ENCODE results near the gene AFF3.

AFF3 gene

DNA sequence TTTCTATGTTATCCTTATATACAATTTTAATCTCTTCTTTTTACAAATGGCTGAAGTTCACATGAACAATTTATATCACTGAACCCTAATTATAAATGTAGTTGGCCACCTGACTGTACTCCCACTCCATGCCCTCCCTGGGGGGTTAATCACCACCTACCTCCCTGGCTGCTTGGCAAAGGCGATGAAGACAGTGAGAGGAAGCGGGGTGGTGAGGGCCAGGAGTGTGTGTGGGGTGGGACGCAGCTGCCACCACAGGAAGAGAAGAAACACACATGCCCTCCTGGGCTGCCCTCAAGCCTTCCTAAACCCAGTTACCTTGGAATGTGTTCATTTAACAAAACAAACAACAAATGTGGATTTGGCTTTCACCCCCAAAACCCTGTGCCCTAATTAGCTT lies 565.6 kb downstream of the AFF3 start:
- DNase-seq (ENCODE audit: low spot score), result no peak
- no peaks in the 10 kb centered on the region for H3K9me3 ChIP-seq (ENCODE audit: severe bottlenecking)

DNA sequence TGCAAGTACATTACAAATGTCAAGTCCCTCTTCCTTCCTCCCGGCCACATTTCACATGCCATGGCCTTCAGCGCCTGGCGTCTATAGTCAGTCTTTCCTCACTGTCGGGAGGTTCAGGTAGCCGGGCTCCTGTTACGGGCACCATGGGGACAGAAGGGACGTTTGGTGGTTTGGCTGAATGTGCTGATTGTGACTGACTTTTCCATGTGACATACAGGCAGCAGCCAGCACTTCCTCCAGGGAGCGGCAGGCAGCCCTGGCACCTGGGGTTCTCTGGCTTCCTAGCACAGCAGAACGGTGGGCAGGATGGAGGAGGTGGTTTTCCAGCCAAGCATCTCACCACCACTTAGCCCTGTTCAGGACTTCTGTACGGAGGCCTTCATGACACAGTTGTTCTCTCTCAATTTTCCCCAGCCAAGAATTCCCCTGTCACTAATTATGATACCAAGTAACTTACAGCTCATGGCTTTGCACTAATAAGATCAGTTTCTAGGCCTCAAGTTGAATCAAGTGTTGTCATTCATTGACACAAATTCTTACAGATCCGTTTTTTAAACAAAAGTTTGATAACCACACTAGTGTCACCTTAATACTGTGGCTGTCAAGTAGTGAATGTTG lies 568.6 kb downstream of the AFF3 start:
- ATAC-seq (ENCODE audit: low read depth) (no peak), DNase-seq (ENCODE audit: low spot score) (no peak)
- no peaks in the 10 kb centered on the region for H3K36me3 ChIP-seq (ENCODE audit: low read depth)
- H3K27ac ChIP-seq (ENCODE audit: poor library complexity, severe bottlenecking), result no peak overlapping the region
- no peaks in the 10 kb centered on the region for H3K4me1 ChIP-seq (ENCODE audit: insufficient read depth, poor library complexity, severe bottlenecking)
- TF ChIP-seq, protein P1, sequence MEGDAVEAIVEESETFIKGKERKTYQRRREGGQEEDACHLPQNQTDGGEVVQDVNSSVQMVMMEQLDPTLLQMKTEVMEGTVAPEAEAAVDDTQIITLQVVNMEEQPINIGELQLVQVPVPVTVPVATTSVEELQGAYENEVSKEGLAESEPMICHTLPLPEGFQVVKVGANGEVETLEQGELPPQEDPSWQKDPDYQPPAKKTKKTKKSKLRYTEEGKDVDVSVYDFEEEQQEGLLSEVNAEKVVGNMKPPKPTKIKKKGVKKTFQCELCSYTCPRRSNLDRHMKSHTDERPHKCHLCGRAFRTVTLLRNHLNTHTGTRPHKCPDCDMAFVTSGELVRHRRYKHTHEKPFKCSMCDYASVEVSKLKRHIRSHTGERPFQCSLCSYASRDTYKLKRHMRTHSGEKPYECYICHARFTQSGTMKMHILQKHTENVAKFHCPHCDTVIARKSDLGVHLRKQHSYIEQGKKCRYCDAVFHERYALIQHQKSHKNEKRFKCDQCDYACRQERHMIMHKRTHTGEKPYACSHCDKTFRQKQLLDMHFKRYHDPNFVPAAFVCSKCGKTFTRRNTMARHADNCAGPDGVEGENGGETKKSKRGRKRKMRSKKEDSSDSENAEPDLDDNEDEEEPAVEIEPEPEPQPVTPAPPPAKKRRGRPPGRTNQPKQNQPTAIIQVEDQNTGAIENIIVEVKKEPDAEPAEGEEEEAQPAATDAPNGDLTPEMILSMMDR (IDR thresholded peaks at IDR 0.05; ENCODE audit: poor library complexity, severe bottlenecking), result no peak
- no peaks in the 10 kb centered on the region for H3K9me3 ChIP-seq (ENCODE audit: severe bottlenecking)
- H3K27me3 ChIP-seq (ENCODE audit: insufficient read depth, poor library complexity, severe bottlenecking), result no peaks in the 10 kb centered on the region
- H3K4me3 ChIP-seq (ENCODE audit: severe bottlenecking), result no peak overlapping the region

More for the DNA sequence above, 565.6 kb downstream of the AFF3 start:
- Histone ChIP-seq H3K27me3 (ENCODE audit: insufficient read depth, poor library complexity, severe bottlenecking) (no peaks in the 10 kb centered on the region), H3K36me3 (ENCODE audit: low read depth) (no peaks in the 10 kb centered on the region), H3K4me1 (ENCODE audit: insufficient read depth, poor library complexity, severe bottlenecking) (no peaks in the 10 kb centered on the region), H3K4me3 (ENCODE audit: severe bottlenecking) (no peak overlapping the region), H3K27ac (ENCODE audit: poor library complexity, severe bottlenecking) (no peak overlapping the region)
- no peak for ATAC-seq (ENCODE audit: low read depth)
- TF ChIP-seq, protein P1 (IDR thresholded peaks at IDR 0.05; ENCODE audit: poor library complexity, severe bottlenecking), result no peak

DNA sequence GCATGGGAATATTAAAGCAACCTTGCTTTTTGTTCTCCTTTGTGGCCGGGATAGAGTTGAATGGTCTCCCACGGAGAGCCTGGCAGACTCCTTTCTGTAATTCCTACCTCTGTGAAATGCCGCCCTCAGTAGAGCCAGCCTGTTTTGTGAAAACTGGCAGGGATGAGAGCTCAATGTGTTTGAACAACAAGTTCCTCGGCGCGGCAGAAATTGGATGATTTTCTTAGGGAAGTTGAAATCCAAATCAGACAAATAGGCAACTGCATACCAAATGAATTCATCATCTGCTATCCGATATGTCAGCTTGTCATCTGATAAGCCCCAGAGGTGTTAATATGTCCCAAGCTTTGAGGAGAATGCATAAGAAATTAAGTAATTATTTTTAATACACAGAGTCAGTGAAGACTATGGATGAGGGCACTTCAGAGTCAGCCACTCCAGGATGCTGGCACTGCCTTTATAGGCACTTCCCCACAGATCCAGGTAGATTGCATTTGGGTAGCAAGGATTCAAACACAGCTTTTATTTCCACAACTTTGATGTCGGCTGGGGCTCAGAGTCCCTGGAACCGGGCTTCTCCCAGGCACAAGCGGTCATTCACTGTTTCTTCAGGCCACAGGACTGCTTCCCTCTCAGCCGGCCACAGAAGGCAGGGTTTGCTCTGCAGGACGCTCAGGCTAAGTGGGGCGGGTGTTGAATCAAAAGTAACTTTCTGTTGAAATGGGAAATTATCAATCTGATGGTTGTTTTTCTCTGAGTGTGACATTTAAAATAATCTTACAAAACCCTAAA lies 569.8 kb downstream of the AFF3 start:
- ATAC-seq (ENCODE audit: low read depth) (no peak), DNase-seq (ENCODE audit: low spot score) (no peak)
- Histone ChIP-seq H3K9me3 (ENCODE audit: severe bottlenecking) (no peaks in the 10 kb centered on the region), H3K4me3 (ENCODE audit: severe bottlenecking) (no peak overlapping the region), H3K36me3 (ENCODE audit: low read depth) (no peaks in the 10 kb centered on the region), H3K4me1 (ENCODE audit: insufficient read depth, poor library complexity, severe bottlenecking) (no peaks in the 10 kb centered on the region), H3K27ac (ENCODE audit: poor library complexity, severe bottlenecking) (no peak overlapping the region), H3K27me3 (ENCODE audit: insufficient read depth, poor library complexity, severe bottlenecking) (no peaks in the 10 kb centered on the region)
- TF ChIP-seq, protein P1 (IDR thresholded peaks at IDR 0.05; ENCODE audit: poor library complexity, severe bottlenecking), result no peak

DNA sequence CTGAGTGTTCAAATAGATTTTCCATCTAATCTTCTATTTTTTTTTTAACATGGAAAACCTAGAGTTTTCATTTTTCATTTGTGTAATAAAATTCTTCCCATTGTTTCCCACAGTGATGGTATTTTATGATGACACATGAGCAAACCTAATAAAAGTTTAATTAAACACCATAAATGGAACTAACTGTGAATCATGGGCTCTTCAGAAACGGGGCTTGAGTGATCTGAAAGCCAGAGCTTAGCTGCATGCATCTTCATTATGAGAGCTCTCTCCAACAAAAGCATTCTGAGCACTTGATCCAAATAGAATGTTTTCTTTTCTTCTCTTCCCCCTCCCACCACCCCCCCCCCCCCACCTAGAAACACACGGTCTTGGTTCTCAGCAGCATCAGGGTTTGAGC lies 570.4 kb downstream of the AFF3 start:
- H3K36me3 ChIP-seq (ENCODE audit: low read depth), result no peaks in the 10 kb centered on the region
- no peaks in the 10 kb centered on the region for H3K27me3 ChIP-seq (ENCODE audit: insufficient read depth, poor library complexity, severe bottlenecking)
- DNase-seq (ENCODE audit: low spot score) (no peak), ATAC-seq (ENCODE audit: low read depth) (no peak)
- H3K27ac ChIP-seq (ENCODE audit: poor library complexity, severe bottlenecking), result no peak overlapping the region
- no peaks in the 10 kb centered on the region for H3K9me3 ChIP-seq (ENCODE audit: severe bottlenecking)
- H3K4me3 ChIP-seq (ENCODE audit: severe bottlenecking), result no peak overlapping the region
- H3K4me1 ChIP-seq (ENCODE audit: insufficient read depth, poor library complexity, severe bottlenecking), result no peaks in the 10 kb centered on the region
- TF ChIP-seq, protein P1 (IDR thresholded peaks at IDR 0.05; ENCODE audit: poor library complexity, severe bottlenecking), result no peak

DNA sequence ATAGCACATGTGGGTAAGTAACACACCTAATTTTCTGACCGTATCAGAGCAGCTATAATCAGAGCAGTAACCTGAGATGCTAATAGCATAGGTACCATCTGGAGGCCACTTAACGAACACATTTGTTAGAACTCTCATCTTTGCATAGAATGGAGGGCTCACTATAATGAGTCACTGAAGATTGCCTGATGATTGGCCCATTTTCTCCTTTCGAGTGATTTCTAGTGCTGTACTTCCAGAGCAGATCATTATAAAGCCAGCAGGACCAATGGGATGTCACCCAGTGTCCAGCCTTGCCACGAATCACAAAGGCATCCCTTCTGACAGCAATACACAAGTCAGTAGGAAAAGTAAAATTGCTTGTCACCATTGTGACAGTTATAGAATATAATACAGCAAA lies 570.9 kb downstream of the AFF3 start:
- Histone ChIP-seq H3K9me3 (ENCODE audit: severe bottlenecking) (no peaks in the 10 kb centered on the region), H3K4me3 (ENCODE audit: severe bottlenecking) (no peak overlapping the region), H3K4me1 (ENCODE audit: insufficient read depth, poor library complexity, severe bottlenecking) (no peaks in the 10 kb centered on the region), H3K27ac (ENCODE audit: poor library complexity, severe bottlenecking) (no peak overlapping the region), H3K36me3 (ENCODE audit: low read depth) (no peaks in the 10 kb centered on the region), H3K27me3 (ENCODE audit: insufficient read depth, poor library complexity, severe bottlenecking) (no peaks in the 10 kb centered on the region)
- DNase-seq (ENCODE audit: low spot score) (no peak), ATAC-seq (ENCODE audit: low read depth) (no peak; the same call in 2 of the 3 replicates)
- TF ChIP-seq, protein P1 (IDR thresholded peaks at IDR 0.05; ENCODE audit: poor library complexity, severe bottlenecking), result no peak

All from RWPE2 (cell line).